A549 (cell line): ENCODE results near the gene GALNT14. TPM values are rescaled to one million over a fixed set of nuclear protein-coding genes. Genes with fewer than 3 reads are reported as not detected.

Source experiments
- ATAC-seq, 2 experiments: fragments of 200-7000 bp in 1 of 2; fragments of >200 bp in 1 of 2; cut with Nextera tagmentation in 1 of 2; cut with Tn5 transposase in 1 of 2; 3 replicates each; pipeline versions ENCODE4 v1.8.0 to v1.9.1; 2018 to 2020; ENCODE audit warnings: mild to moderate bottlenecking in 1 of 2, moderate library complexity in 1 of 2
- CTCF ChIA-PET: fragments of 300-600 bp; sonication (Branson Sonifier 250); formaldehyde crosslinking; extraction: SDS; loops from one replicate; lab custom pipeline; 2021; ENCODE audit warnings: antibody characterized with exemption, inconsistent platforms; lab: Yijun Ruan, JAX
- POLR2A ChIA-PET: fragments of 350-600 bp; formaldehyde crosslinking; extraction: SDS; loops from one replicate; lab custom pipeline; 2021; ENCODE audit warnings: antibody characterized with exemption, inconsistent platforms; lab: Yijun Ruan, JAX
- DNase-seq, 2 experiments: peaks; one replicate each; pipeline versions ENCODE4 v3.0.0 to v3.0.0-alpha.2; 2011 to 2016; ENCODE audit warnings: low read depth in 1 of 2, low spot score in 1 of 2
- FAIRE-seq: peaks from 2 replicates; lab custom pipeline; 2011; peaks lifted over from hg19 to GRCh38; lab: Jason Lieb, UNC
- H3K27ac ChIP-seq, 2 experiments: fragments of >200 bp; sonication (Bioruptor Twin); formaldehyde crosslinking; 3 replicates each; pipeline ENCODE4 v1.5.1; 2016 to 2017
- H3K4me1 ChIP-seq: fragments of >200 bp; sonication (Bioruptor Twin); formaldehyde crosslinking; 3 replicates; pipeline ENCODE4 v1.6.1; 2016
- H3K4me2 ChIP-seq: fragments of >200 bp; sonication (Bioruptor Twin); formaldehyde crosslinking; 3 replicates; pipeline ENCODE4 v1.6.1; 2016
- H3K4me3 ChIP-seq: fragments of >200 bp; sonication (Bioruptor Twin); formaldehyde crosslinking; 3 replicates; pipeline ENCODE4 v1.5.1; 2016
- H3K9me3 ChIP-seq: fragments of >200 bp; sonication (Bioruptor Twin); formaldehyde crosslinking; 3 replicates; pipeline ENCODE4 v1.6.1; 2016
- CHD2 ChIP-seq: fragments of 150-350 bp; IDR thresholded peaks from 2 replicates; pipeline ENCODE4 v1.6.1; 2014; ENCODE audit warnings: low read length; ENCODE audit not compliant: partially characterized antibody
- ESRRA ChIP-seq: fragments of 150-350 bp; IDR thresholded peaks from 2 replicates; pipeline ENCODE4 v1.6.1; 2014; ENCODE audit warnings: mild to moderate bottlenecking, low read length, borderline replicate concordance
- FOXS1 ChIP-seq: fragments of 250-450 bp; sonication (Bioruptor Pico); IDR thresholded peaks from 2 replicates; pipeline ENCODE4 v1.5.0; 2020; ENCODE audit warnings: mild to moderate bottlenecking, moderate library complexity
- HEYL ChIP-seq: fragments of 250-450 bp; sonication (Bioruptor Pico); IDR thresholded peaks from 2 replicates; pipeline ENCODE4 v1.8.0; 2021; ENCODE audit warnings: mild to moderate bottlenecking, moderate library complexity
- HOXB13 ChIP-seq: fragments of 250-450 bp; sonication (Bioruptor Pico); IDR thresholded peaks from 2 replicates; pipeline ENCODE4 v1.5.0; 2020; ENCODE audit warnings: low read depth, mild to moderate bottlenecking, moderate library complexity
- HOXB5 ChIP-seq: fragments of 250-450 bp; sonication (Bioruptor Pico); IDR thresholded peaks from 2 replicates; pipeline ENCODE4 v1.5.0; 2020; ENCODE audit warnings: mild to moderate bottlenecking, moderate library complexity
- JUNB ChIP-seq: fragments of >200 bp; sonication (Bioruptor Twin); formaldehyde crosslinking; IDR thresholded peaks from 2 replicates; pipeline ENCODE4 v1.6.1; 2016
- KDM1A ChIP-seq: fragments of 200-600 bp; sonication (generic); IDR thresholded peaks from 2 replicates; pipeline ENCODE4 v1.6.1; 2016; ENCODE audit warnings: low read depth, mild to moderate bottlenecking
- KDM5A ChIP-seq: fragments of 200-600 bp; sonication (generic); IDR thresholded peaks from 2 replicates; pipeline ENCODE4 v1.6.1; 2016; ENCODE audit warnings: antibody characterized with exemption, mild to moderate bottlenecking
- MAFK ChIP-seq: fragments of 450-650 bp; IDR thresholded peaks from 2 replicates; pipeline ENCODE4 v1.6.1; 2014; ENCODE audit not compliant: partially characterized antibody
- MYC ChIP-seq: IDR thresholded peaks from 2 replicates; pipeline ENCODE4 v1.6.1; 2012; ENCODE audit warnings: mild to moderate bottlenecking, inconsistent platforms, low read length, improper control_type of control experiment, borderline replicate concordance
- NFE2L2 ChIP-seq: fragments of 150-350 bp; conservative IDR thresholded peaks from 2 replicates; pipeline ENCODE4 v1.6.1; 2014; ENCODE audit warnings: low read length
- NPAS2 ChIP-seq: fragments of 250-450 bp; sonication (Bioruptor Pico); IDR thresholded peaks from 2 replicates; pipeline ENCODE4 v1.8.0; 2022; ENCODE audit warnings: mild to moderate bottlenecking, moderate library complexity, borderline replicate concordance
- PHF8 ChIP-seq: fragments of 200-600 bp; sonication (generic); IDR thresholded peaks from 2 replicates; pipeline ENCODE4 v1.6.1; 2016; ENCODE audit warnings: low read depth, mild to moderate bottlenecking, antibody characterized with exemption, moderate library complexity, borderline replicate concordance
- POLR2A ChIP-seq: IDR thresholded peaks from 2 replicates; pipeline ENCODE4 v1.6.1; 2012; ENCODE audit warnings: mild to moderate bottlenecking, low read length
- POLR2AphosphoS2 ChIP-seq: conservative IDR thresholded peaks from 2 replicates; pipeline ENCODE4 v1.6.1; 2012; ENCODE audit warnings: low read length, improper control_type of control experiment, inconsistent platforms
- RAD21 ChIP-seq, 2 experiments: fragments of >200 bp in 1 of 2; sonication (Bioruptor Twin) in 1 of 2; formaldehyde crosslinking in 1 of 2; IDR thresholded peaks in 1 of 2; conservative IDR thresholded peaks in 1 of 2; 2 replicates in 1 of 2; 3 replicates in 1 of 2; pipeline ENCODE4 v1.6.1; 2012 to 2018; ENCODE audit warnings: inconsistent platforms in 1 of 2
- RARB ChIP-seq: fragments of 250-450 bp; sonication (Bioruptor Pico); IDR thresholded peaks from 2 replicates; pipeline ENCODE4 v1.8.0; 2021; ENCODE audit warnings: mild to moderate bottlenecking, moderate library complexity
- RCOR1 ChIP-seq: fragments of 150-350 bp; IDR thresholded peaks from 2 replicates; pipeline ENCODE4 v1.6.1; 2014; ENCODE audit warnings: antibody characterized with exemption, low read length, low read depth
- RFX5 ChIP-seq: fragments of 450-650 bp; IDR thresholded peaks from 2 replicates; pipeline ENCODE4 v1.7.1; 2014; ENCODE audit warnings: antibody characterized with exemption, mild to moderate bottlenecking, moderate library complexity
- SMC3 ChIP-seq: fragments of >200 bp; sonication (Bioruptor Twin); formaldehyde crosslinking; IDR thresholded peaks from 3 replicates; pipeline ENCODE4 v1.6.1; 2018; ENCODE audit warnings: inconsistent platforms
- SREBF2 ChIP-seq: fragments of 450-650 bp; IDR thresholded peaks from 2 replicates; pipeline ENCODE4 v1.6.1; 2014; ENCODE audit warnings: mild to moderate bottlenecking, moderate library complexity
- ZC3H11A ChIP-seq: fragments of 450-650 bp; IDR thresholded peaks from 2 replicates; pipeline ENCODE4 v1.6.1; 2014; ENCODE audit warnings: antibody characterized with exemption, mild to moderate bottlenecking
- ZNF302 ChIP-seq: fragments of 250-450 bp; sonication (Bioruptor Pico); IDR thresholded peaks from 2 replicates; pipeline ENCODE4 v1.9.0; 2021; ENCODE audit warnings: inconsistent platforms, mild to moderate bottlenecking, moderate library complexity
- WGBS: methylation state at CpG from one replicate; pipeline ENCODE4 v1.1.6; 2017; ENCODE audit errors: missing lambda C conversion rate; 5-methylcytosine and 5-hydroxymethylcytosine counted together
- polyA minus RNA-seq: library from RNA; depleted of rRNA, polyadenylated mRNA; stranded (reverse); fragments of >200 nt; gene quantifications from 2 replicates; pipeline ENCODE4 v1.2.3, GENCODE V29; 2011; rRNA and poly(A)+ RNA removed
- polyA plus RNA-seq, 4 experiments: library from polyadenylated mRNA; depleted of rRNA in 3 of 4; stranded (reverse); fragments of >200 nt; fragmentation: RNase III in 1 of 4; extraction: RNeasy Plus Mini Kit Qiagen cat#74134 plus additional on column Dnase treatment in 1 of 4; gene quantifications; 2 replicates in 3 of 4; 3 replicates in 1 of 4; pipeline ENCODE4 v1.2.3, GENCODE V29; 2011 to 2017
- TF ChIP-seq, protein P1 (sequence below): IDR thresholded peaks from 2 replicates; pipeline ENCODE4 v1.6.1; 2012
- TF ChIP-seq, protein P2 (sequence below): IDR thresholded peaks from 2 replicates; pipeline ENCODE4 v1.6.1; 2012
- TF ChIP-seq, protein P3 (sequence below): fragments of 150-350 bp; IDR thresholded peaks from 2 replicates; pipeline ENCODE4 v1.6.1; 2014; ENCODE audit warnings: low read depth, mild to moderate bottlenecking, low read length
- TF ChIP-seq, protein P4 (sequence below): IDR thresholded peaks from 2 replicates; pipeline ENCODE4 v1.6.1; 2012; ENCODE audit warnings: low read depth, borderline replicate concordance
- TF ChIP-seq, protein P5 (sequence below): fragments of >200 bp; sonication (Bioruptor Twin); formaldehyde crosslinking; IDR thresholded peaks from 3 replicates; pipeline ENCODE4 v1.5.1; 2016
- TF ChIP-seq, protein P6 (sequence below): fragments of 450-650 bp; IDR thresholded peaks from 2 replicates; pipeline ENCODE4 v1.6.1; 2014; ENCODE audit warnings: antibody characterized with exemption
- TF ChIP-seq, protein P7 (sequence below): fragments of >200 bp; sonication (Bioruptor Twin); formaldehyde crosslinking; IDR thresholded peaks from 2 replicates; pipeline ENCODE4 v1.6.1; 2016

GALNT14 gene, protein sequence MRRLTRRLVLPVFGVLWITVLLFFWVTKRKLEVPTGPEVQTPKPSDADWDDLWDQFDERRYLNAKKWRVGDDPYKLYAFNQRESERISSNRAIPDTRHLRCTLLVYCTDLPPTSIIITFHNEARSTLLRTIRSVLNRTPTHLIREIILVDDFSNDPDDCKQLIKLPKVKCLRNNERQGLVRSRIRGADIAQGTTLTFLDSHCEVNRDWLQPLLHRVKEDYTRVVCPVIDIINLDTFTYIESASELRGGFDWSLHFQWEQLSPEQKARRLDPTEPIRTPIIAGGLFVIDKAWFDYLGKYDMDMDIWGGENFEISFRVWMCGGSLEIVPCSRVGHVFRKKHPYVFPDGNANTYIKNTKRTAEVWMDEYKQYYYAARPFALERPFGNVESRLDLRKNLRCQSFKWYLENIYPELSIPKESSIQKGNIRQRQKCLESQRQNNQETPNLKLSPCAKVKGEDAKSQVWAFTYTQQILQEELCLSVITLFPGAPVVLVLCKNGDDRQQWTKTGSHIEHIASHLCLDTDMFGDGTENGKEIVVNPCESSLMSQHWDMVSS
- 34.4 and 40.1 TPM in 2 replicates for polyA plus RNA-seq (2011; rRNA removed)
- 60.4 and 63.0 TPM in 2 replicates for polyA plus RNA-seq (2012; cell fraction: cytosol; rRNA removed)
- polyA plus RNA-seq (2012; cell fraction: nucleus; rRNA removed), result 93.1 and 104 TPM in 2 replicates
- polyA plus RNA-seq (2017; fragmentation: RNase III; extraction: RNeasy Plus Mini Kit Qiagen cat#74134 plus additional on column Dnase treatment), result 38.3 to 48.0 TPM (median 40.0 TPM) in 3 replicates
- polyA minus RNA-seq, result 81.5 and 99.9 TPM in 2 replicates

DNA sequence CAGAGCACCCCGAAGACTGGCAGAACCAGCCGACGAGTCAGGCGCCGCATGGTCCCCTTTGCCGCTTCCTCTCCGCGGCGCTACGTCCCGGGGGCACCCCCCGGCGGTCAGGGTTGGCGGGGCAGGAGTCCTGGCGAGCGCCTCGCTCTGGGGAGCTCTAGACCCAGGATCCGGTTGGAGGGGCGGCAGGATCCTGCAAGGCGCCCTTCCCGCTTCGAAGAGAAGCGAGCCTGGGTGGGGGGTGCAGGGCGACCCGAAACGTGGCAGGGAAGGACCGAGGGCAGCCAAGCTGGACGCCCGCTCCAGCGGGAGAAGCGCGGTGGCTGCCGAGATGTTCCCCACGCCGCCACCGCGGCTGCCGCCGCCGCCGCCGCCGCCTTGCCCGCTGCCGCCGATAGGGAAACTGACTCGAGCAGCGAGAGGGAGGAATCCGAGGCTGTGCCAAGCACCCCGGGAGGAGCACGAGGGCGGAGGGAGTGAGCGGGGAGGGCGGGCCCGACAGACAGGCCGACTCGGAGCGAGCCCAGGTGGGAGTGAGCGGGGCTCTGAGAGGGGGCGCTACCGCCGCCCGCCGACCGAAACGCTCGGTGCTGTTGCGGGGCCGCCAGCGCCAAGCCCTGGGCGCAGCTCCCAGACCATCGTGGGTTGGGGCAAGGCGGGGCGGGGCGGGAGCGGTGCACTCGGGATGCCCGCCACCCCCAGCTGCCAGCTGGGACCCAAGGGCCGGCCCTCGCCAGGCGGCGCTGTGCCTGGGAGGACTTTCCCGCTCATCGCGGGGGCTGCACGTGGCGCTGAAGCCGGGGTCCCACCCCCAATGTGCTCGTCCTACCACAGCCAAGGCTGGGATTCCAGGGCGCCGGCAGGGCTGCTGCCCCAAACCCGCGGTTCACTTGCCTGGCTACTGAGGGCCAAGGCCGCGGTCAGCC lies at the start of gene GALNT14:
Gene GALNT14 (minus strand): TSS at position 404 of the 926 bp plus-strand sequence. CDS start 354 bp downstream, at position 50.
- CTCF ChIA-PET, result interaction anchor here (0.6 to 9.5 kb wide), 89 partner anchors 9 to 1038 kb away, joined by 3 to 102 read pairs (median 4); partner anchors contain the start of gene SLC30A6
- Histone ChIP-seq H3K4me1 (peaks cover 11% of the 10 kb centered on the region), H3K9me3 (no peaks in the 10 kb centered on the region), H3K4me2 (peak within 1 kb of the TSS; percentile 90), H3K4me3 (peak within 1 kb of the TSS; percentile 63), H3K27ac (peak within 1 kb of the TSS; percentile 79 to 88)
- DNase-seq (peak; percentile 85 to 96), FAIRE-seq (no peak), ATAC-seq (peak; percentile 89 to 92)
- POLR2A ChIA-PET, result interaction anchor here (0.6 to 1.5 kb wide), 6 partner anchors 12 to 427 kb away, joined by 3 to 5 read pairs (median 4); partner anchors contain the start of gene EHD3
- WGBS, result 4% methylated on average over 37 of the region's 95 CpGs
- TF ChIP-seq NFE2L2 (no peak), POLR2AphosphoS2 (no peak), HOXB5 (peak; percentile 79), CHD2 (no peak), RARB (CRISPR knock-in tag) (no peak), RFX5 (no peak), NPAS2 (no peak), FOXS1 (peak; percentile 78; the same call in 1 of the 2 replicates), HOXB13 (CRISPR knock-in tag) (peak; percentile 69; the same call in 1 of the 2 replicates), ZNF302 (CRISPR knock-in tag) (no peak), RCOR1 (no peak), SREBF2 (no peak), MAFK (no peak), JUNB (no peak), SMC3 (peak; percentile 87), HEYL (no peak), RAD21 (conservative IDR thresholded peaks at IDR 0.05 in 1 of 2, IDR thresholded peaks at IDR 0.05 in 1 of 2) (peak; percentile 63 to 65), KDM1A (no peak), ESRRA (no peak), POLR2A (no peak; the same call in none of the 2 replicates), ZC3H11A (no peak), MYC (peak; percentile 56; the same call in 1 of the 2 replicates), KDM5A (no peak), PHF8 (peak; percentile 32; the same call in 1 of the 2 replicates)
- TF ChIP-seq, protein P1, sequence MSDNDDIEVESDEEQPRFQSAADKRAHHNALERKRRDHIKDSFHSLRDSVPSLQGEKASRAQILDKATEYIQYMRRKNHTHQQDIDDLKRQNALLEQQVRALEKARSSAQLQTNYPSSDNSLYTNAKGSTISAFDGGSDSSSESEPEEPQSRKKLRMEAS, result peak; percentile 100
- TF ChIP-seq, protein P2, sequence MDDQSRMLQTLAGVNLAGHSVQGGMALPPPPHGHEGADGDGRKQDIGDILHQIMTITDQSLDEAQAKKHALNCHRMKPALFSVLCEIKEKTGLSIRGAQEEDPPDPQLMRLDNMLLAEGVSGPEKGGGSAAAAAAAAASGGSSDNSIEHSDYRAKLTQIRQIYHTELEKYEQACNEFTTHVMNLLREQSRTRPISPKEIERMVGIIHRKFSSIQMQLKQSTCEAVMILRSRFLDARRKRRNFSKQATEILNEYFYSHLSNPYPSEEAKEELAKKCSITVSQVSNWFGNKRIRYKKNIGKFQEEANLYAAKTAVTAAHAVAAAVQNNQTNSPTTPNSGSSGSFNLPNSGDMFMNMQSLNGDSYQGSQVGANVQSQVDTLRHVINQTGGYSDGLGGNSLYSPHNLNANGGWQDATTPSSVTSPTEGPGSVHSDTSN, result no peak
- TF ChIP-seq, protein P3, sequence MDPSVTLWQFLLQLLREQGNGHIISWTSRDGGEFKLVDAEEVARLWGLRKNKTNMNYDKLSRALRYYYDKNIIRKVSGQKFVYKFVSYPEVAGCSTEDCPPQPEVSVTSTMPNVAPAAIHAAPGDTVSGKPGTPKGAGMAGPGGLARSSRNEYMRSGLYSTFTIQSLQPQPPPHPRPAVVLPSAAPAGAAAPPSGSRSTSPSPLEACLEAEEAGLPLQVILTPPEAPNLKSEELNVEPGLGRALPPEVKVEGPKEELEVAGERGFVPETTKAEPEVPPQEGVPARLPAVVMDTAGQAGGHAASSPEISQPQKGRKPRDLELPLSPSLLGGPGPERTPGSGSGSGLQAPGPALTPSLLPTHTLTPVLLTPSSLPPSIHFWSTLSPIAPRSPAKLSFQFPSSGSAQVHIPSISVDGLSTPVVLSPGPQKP, result no peak
- TF ChIP-seq, protein P4, sequence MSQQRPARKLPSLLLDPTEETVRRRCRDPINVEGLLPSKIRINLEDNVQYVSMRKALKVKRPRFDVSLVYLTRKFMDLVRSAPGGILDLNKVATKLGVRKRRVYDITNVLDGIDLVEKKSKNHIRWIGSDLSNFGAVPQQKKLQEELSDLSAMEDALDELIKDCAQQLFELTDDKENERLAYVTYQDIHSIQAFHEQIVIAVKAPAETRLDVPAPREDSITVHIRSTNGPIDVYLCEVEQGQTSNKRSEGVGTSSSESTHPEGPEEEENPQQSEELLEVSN, result peak; percentile 100
- TF ChIP-seq, protein P5, sequence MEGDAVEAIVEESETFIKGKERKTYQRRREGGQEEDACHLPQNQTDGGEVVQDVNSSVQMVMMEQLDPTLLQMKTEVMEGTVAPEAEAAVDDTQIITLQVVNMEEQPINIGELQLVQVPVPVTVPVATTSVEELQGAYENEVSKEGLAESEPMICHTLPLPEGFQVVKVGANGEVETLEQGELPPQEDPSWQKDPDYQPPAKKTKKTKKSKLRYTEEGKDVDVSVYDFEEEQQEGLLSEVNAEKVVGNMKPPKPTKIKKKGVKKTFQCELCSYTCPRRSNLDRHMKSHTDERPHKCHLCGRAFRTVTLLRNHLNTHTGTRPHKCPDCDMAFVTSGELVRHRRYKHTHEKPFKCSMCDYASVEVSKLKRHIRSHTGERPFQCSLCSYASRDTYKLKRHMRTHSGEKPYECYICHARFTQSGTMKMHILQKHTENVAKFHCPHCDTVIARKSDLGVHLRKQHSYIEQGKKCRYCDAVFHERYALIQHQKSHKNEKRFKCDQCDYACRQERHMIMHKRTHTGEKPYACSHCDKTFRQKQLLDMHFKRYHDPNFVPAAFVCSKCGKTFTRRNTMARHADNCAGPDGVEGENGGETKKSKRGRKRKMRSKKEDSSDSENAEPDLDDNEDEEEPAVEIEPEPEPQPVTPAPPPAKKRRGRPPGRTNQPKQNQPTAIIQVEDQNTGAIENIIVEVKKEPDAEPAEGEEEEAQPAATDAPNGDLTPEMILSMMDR, result peak; percentile 88
- TF ChIP-seq, protein P6, sequence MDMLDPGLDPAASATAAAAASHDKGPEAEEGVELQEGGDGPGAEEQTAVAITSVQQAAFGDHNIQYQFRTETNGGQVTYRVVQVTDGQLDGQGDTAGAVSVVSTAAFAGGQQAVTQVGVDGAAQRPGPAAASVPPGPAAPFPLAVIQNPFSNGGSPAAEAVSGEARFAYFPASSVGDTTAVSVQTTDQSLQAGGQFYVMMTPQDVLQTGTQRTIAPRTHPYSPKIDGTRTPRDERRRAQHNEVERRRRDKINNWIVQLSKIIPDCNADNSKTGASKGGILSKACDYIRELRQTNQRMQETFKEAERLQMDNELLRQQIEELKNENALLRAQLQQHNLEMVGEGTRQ, result peak; percentile 42; the same call in 1 of the 2 replicates
- TF ChIP-seq, protein P7, sequence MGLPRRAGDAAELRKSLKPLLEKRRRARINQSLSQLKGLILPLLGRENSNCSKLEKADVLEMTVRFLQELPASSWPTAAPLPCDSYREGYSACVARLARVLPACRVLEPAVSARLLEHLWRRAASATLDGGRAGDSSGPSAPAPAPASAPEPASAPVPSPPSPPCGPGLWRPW, result no peak
